ENCODE results near the gene TAB3.

The TAB3 gene

DNA sequence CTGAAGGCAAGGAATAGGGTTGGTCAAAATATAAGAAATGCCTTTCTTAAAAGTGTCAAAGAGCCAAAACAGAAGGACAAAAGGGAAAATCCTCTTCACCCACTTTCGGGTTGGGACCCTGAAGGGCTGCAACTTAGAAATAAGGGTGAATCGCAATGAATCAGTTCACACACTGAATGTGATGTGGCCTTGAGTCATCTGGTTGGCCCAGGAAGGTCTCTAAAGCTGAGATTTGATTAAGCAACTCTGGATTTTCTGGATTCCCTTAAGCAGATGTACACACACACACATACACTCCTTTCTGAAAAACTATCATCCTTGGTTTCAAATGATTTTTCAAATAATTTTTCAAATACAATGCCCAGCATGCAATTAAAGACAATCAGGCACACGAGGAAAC lies 13.1 kb downstream of the TAB3 start:
- intact Hi-C loops (cut with DNase I; ENCODE audit: low total_unique reads), result no loop called here
- Histone ChIP-seq H3K4me3 (no peak overlapping the region), H3K9me3 (no peaks in the 10 kb centered on the region), H3K27ac (no peak overlapping the region), H3K36me3 (no peaks in the 10 kb centered on the region), H3K27me3 (no peaks in the 10 kb centered on the region), H3K4me1 (no peaks in the 10 kb centered on the region)
- DNase-seq, result no peak
- TF ChIP-seq, protein P1, sequence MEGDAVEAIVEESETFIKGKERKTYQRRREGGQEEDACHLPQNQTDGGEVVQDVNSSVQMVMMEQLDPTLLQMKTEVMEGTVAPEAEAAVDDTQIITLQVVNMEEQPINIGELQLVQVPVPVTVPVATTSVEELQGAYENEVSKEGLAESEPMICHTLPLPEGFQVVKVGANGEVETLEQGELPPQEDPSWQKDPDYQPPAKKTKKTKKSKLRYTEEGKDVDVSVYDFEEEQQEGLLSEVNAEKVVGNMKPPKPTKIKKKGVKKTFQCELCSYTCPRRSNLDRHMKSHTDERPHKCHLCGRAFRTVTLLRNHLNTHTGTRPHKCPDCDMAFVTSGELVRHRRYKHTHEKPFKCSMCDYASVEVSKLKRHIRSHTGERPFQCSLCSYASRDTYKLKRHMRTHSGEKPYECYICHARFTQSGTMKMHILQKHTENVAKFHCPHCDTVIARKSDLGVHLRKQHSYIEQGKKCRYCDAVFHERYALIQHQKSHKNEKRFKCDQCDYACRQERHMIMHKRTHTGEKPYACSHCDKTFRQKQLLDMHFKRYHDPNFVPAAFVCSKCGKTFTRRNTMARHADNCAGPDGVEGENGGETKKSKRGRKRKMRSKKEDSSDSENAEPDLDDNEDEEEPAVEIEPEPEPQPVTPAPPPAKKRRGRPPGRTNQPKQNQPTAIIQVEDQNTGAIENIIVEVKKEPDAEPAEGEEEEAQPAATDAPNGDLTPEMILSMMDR (IDR thresholded peaks at IDR 0.05), result no peak

DNA sequence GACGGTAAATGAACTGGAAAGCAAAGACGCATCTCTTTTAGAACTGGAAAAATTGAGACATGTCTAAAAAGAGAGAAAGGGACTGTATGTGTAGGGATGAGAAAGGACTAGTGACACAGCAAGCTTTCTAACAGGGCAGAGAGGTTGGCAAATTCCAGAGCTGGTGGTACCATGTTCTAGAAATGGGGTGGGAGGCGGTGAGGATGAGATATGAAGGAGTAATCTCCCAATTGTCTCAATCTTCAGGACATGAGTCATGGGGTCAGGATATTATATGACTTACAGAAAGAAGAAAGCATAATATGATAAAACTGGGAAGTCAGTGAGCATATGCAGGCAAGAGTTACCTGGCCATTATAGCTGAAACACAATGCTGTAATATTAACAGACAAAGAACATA lies 14.2 kb downstream of the TAB3 start:
- DNase-seq, result no peak
- H3K4me3 ChIP-seq, result no peak overlapping the region
- TF ChIP-seq, protein P1 (IDR thresholded peaks at IDR 0.05), result no peak
- H3K27me3 ChIP-seq, result no peaks in the 10 kb centered on the region
- no peaks in the 10 kb centered on the region for H3K9me3 ChIP-seq
- intact Hi-C loops (cut with DNase I; ENCODE audit: low total_unique reads), result no loop called here
- no peaks in the 10 kb centered on the region for H3K4me1 ChIP-seq
- H3K27ac ChIP-seq, result no peak overlapping the region
- no peaks in the 10 kb centered on the region for H3K36me3 ChIP-seq

DNA sequence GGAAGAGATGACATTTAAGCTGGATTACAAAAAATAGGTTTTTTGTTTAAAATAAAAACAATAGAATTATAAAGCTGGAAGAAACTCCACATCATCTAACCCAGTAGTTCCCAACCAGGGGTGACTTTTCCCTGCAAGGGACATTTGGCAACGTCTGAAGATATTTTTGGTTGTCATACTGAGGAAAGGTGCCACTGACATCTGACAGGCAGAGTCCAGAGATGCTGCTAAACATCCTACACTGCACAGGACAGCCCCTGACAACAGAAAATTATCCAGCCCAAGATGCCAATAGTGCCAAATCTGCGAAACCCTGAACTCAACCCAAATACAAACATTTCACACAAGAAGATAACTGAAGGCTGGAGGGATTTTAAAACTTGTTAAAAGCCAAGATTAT lies 18.5 kb downstream of the TAB3 start:
- Histone ChIP-seq H3K4me1 (no peaks in the 10 kb centered on the region), H3K27ac (no peak overlapping the region), H3K9me3 (no peaks in the 10 kb centered on the region), H3K27me3 (no peaks in the 10 kb centered on the region), H3K36me3 (no peaks in the 10 kb centered on the region), H3K4me3 (no peak overlapping the region)
- TF ChIP-seq, protein P1 (IDR thresholded peaks at IDR 0.05), result no peak
- intact Hi-C loops (cut with DNase I; ENCODE audit: low total_unique reads), result no loop called here
- DNase-seq, result no peak

DNA sequence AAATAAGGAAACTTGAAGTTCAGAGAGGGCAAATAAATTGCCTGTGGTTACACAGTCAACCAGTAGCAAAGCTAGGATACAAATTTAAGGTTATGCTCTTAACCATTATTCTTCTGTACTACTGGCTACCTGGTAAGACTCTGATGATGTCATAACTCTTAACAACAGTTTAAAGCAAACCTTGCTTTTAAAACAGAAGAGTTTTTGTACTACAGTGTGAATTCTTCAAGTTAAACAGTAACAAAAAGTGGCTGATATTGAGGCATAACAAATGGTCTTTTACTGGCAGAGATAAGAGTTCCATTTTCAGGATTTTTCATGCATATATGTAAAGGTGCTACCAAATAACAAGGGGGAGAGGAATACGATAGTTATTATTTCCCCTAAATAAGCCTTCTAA lies 23.4 kb downstream of the TAB3 start:
- TF ChIP-seq, protein P1 (IDR thresholded peaks at IDR 0.05), result no peak
- intact Hi-C loops (cut with DNase I; ENCODE audit: low total_unique reads), result no loop called here
- Histone ChIP-seq H3K27me3 (no peaks in the 10 kb centered on the region), H3K27ac (no peak overlapping the region), H3K4me1 (no peaks in the 10 kb centered on the region), H3K4me3 (no peak overlapping the region), H3K36me3 (no peaks in the 10 kb centered on the region), H3K9me3 (no peaks in the 10 kb centered on the region)
- no peak for DNase-seq

DNA sequence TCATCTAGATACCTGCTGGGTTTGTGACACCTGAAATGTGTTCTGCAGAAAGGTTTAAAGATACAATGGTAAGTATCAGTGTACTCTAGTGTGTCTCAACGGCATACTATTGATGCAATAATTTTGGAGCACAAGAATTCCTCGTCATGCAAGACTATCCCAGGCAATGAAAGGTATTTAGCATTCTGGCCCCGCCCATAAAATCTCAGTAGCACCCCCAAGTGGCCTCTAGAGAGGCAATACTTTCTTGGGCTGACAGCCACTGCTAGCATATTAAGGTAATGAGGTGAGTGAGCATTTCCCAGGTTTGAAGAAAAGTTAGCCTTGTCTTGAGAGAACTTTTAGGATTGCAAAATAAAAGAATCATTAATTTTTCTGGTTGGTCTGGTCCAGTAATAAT lies 24.0 kb downstream of the TAB3 start:
- intact Hi-C loops (cut with DNase I; ENCODE audit: low total_unique reads), result no loop called here
- H3K4me3 ChIP-seq, result no peak overlapping the region

More for the DNA sequence above, 24.0 kb downstream of the TAB3 start:
- Histone ChIP-seq H3K27ac (no peak overlapping the region), H3K27me3 (no peaks in the 10 kb centered on the region), H3K36me3 (no peaks in the 10 kb centered on the region), H3K4me1 (no peaks in the 10 kb centered on the region), H3K9me3 (no peaks in the 10 kb centered on the region)
- TF ChIP-seq, protein P1 (IDR thresholded peaks at IDR 0.05), result no peak
- no peak for DNase-seq
